ENCODE results near the gene ERC2.

GRCh38 chr3:55708921-55709320 is 759.3 kb downstream of the ERC2 start:
- TF ChIP-seq CTCF (conservative IDR thresholded peaks at IDR 0.05; ENCODE audit: low read length) = no peak
- TF ChIP-seq EZH2phosphoT487 (IDR thresholded peaks at IDR 0.05; ENCODE audit: borderline replicate concordance, low read depth, low read length) = no peak

Measured in OCI-LY7 (cell line).